Right renal pelvis (tissue), 4 donors: Measurements from ENCODE around the gene ELF3. TPM values are rescaled to one million over a fixed set of nuclear protein-coding genes. Genes with fewer than 3 reads are reported as not detected.
A peak's percentile ranks its signal among the peaks of the same experiment; 100 is the strongest.
"Not testable (repeated sequence)": the region's sequence is repeated elsewhere in the genome, so short reads cannot be mapped to it uniquely, and the experiment has no call there.

ENCODE experiments used
- DNase-seq, 4 donors: peaks; one replicate each; pipeline ENCODE4 v3.0.0-alpha.2; 2013; ENCODE audit warnings: low read depth in 4 of 4, low spot score in 3 of 4, missing footprints in 1 of 4
- polyA plus RNA-seq, 4 donors: library from polyadenylated mRNA; unstranded; fragments of 120-200 nt; gene quantifications; one replicate each; pipeline ENCODE4 v1.2.1, GENCODE V29; 2013; ENCODE audit not compliant: insufficient read length in 4 of 4

Gene ELF3
- 10 to 100 TPM; 37.3 to 98.2 (median 63.7) TPM for polyA plus RNA-seq

- DNase-seq: peak in 3 of 4 donors; percentile 83 to 88 (median 88)
Measured at GRCh38 chr1:202010180-202011015, at the start of gene ELF3. Gene ELF3 (plus strand): TSS chr1:202010587. CDS start chr1:202011137, 550 bp downstream.

DNA sequence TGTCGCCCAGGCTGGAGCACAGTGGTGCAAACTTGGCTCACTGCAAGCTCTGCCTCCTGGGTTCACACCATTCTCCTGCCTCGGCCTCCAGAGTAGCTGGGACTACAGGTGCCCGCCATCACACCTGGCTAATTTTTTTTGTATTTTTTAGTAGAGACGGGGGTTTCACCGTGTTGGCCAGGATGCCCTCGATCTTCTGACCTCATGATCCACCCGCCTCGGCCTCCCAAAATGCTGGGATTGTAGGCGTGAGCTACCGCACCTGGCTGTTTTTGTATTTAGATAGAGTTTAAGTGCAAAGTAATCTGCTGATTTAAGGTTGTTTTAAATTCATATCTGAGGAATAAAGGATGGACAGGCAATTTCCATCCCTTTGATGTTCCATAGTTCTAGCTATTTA lies 48.0 kb upstream of the ELF3 start:
- DNase-seq: not testable (repeated sequence)

DNA sequence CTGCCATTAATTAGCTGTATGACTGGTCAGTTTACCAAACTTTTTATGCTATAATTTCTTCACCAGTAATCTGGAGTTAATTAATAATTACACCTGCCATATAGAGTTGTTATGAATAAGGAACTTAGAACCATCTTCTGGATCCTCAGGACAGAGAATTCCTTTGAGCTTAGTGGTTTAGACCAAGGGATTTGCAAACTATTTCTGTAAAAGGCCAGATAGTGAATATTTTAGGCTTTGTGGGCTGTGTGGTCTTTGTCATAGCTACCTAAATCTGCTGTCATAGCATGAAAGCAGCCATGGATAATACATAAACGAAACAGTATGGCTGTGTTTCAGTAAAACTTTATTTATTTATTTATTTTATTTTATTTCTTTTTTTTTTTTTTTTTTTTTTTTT lies 46.1 kb upstream of the ELF3 start:
- no peak for DNase-seq

GRCh38 chr1:201966171-201966570 lies 44.2 kb upstream of the ELF3 start:
- DNase-seq: no peak

- no peak for DNase-seq
Measured at GRCh38 chr1:201968202-201968925, 42.0 kb upstream of the ELF3 start.

DNA sequence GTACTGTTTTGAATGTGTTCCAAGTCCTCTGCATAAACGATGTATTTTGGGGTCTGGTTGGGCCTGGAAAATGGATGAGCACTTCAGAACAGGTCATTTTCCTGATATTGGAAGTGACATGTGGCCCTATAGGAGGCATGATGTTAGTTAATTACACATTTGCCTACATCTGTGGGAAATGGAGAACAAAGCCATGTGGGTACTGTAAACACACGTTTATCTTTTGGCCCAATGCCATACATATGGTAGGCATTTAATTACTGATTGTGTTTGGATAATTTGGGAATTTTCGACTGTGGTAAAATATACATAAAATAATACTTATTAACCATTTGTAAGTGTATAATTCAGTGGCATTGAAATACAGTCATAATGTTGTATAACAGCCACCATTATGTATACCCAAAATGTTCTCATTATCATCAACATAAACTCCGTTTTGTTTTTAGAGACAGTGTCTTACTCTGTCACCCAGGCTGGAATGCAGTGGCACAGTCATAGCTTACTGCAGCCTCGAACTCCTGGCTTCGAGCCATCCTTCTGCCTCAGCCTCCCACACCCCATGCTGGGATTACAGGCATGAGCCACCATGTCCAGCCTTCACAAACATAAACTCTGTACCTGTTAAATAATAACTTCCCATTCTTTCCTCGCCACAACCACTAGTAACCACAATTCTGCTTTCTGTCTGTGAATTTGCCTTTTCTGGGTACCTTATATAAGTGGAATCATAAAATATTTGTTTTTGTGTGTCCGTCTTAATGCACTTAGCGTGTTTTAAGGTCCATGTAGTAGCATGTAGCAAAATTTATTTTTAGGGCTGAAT lies 39.8 kb upstream of the ELF3 start:
- no peak for DNase-seq

- peak in 3 of 4 donors; percentile 40 to 52 (median 47) for DNase-seq
Measured at GRCh38 chr1:201982082-201982622, 28.2 kb upstream of the ELF3 start.

GRCh38 chr1:201982623-201983379 lies 27.6 kb upstream of the ELF3 start, which contains the start of gene RNPEP:
Gene RNPEP (plus strand): TSS chr1:201982648. CDS start chr1:201982667, 19 bp downstream.
- DNase-seq: peak; percentile 31 to 58 (median 46)

- peak in 1 of 4 donors; percentile 14 for DNase-seq
Measured at GRCh38 chr1:201983380-201983805, 27.0 kb upstream of the ELF3 start.

GRCh38 chr1:201984446-201984845 lies 25.9 kb upstream of the ELF3 start:
- DNase-seq: no peak

GRCh38 chr1:201985355-201985754 lies 25.0 kb upstream of the ELF3 start:
- DNase-seq: no peak

DNA sequence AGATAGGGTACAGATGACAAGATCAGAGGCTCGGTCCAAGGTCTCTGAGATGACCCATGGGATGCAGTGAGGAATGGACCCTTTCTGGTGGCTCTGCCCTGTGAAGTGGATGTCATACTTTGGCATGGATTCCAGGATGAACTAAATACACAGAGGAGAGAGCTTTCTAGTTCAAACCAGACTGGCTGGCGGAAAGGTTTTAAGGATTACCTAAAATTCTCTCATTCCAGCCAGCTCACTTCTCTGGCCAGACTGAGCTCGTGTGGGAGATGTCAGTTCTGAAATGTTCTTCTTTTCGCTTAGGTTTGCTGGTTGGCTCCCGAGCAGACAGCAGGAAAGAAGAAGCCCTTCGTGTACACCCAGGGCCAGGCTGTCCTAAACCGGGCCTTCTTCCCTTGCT lies 21.8 kb upstream of the ELF3 start:
- no peak for DNase-seq

DNA sequence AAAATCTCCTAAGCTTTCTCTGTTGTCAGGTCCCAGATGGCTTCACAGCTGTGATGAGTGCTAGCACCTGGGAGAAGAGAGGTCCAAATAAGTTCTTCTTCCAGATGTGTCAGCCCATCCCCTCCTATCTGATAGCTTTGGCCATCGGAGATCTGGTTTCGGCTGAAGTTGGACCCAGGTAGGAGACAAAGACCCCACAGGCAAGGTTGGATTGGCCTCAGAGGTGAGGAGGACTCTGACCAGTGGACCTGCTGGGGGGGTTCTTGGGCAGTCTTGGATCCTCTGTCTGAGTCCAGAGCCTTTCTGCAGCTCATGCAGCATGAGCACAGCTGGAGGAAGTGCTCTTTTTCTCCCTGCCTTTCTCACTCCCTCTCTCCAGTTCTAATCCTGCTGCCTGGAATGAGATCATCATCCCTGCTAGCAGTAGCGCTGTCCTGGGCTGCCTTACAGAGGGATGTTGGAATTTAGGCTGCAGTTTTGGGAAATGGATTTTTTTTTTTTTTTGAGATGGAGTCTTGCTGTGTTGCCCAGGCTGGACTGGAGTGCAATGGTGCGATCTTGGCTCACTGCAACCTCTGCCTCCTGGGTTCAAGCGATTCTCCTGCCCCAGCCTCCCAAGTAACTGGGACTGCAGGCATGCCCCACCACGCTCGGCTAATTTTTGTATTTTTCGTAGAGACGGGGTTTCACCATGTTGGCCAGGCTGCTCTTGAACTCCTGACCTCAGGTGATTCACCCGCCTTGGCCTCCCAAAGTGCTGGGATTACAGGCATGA lies 20.8 kb upstream of the ELF3 start:
- DNase-seq: no peak

- no peak for DNase-seq
Measured at GRCh38 chr1:201990427-201990826, 20.0 kb upstream of the ELF3 start.

DNA sequence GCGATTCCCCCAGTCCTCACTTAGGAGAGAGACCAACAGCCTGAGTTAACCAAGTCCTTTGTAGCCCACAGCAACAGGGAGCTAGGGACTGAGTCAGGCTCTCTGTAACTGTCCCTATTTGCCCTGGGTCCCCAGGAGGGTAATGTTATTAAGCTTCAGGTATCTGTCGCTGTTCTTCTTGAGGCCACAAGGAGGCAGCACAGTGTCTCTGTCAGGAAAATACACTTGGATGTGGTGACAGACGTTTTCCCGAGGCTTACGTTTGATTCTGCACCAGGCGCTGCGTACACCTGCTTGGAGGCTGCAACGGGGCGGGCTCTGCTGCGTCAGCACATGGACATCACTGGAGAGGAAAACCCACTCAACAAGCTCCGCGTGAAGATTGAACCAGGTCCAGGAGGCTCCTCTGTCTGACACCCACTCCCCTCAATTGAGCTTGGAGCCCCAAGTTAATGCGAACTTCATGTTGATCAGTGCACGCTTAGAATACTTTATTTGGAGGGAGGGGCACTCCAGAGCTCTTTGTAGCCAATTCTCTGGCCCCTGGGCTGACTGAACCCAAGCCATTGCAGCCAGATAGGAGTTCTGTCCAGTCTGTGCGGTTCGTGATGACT lies 10.7 kb upstream of the ELF3 start:
- DNase-seq: no peak

DNA sequence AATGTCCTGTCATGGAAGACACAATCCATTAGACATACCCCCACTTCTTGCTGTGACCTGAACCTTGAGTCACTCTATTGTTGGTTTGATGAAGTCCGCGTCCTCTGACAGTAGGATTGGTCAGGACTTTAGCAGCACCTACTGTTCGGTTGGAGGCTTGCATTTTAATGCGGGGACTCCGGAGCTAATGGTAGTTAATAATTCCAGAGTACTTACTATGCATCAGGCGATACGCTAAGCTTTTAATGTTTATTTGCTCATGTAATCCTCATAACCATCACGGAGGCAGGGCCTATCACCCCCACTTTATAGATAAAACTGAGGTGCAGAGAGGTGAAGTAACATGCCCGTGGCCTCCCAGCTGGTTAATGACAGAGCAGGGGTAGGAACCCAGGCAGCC lies 7.9 kb upstream of the ELF3 start:
- no peak for DNase-seq

DNA sequence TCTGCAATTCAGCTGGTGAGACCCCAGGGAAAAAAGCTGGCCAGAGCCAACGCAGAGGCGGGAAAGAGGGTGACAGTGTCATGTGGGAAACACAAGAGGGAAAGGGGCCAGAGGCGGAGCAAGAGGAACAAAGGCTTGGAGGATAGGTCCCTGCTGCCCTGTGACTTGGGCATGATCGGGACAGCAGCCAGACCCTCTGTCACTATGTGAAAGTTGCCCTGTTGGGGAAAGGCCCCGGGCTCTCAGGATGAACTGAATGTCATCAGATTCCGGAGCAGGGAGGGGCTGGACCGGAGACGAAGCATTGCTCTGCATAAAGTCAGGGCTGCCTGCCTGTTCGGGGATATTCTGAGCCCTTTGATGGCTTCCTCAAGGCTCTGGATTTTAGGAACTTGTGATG lies 5.7 kb upstream of the ELF3 start:
- DNase-seq: no peak

GRCh38 chr1:202005958-202006357 lies 4.4 kb upstream of the ELF3 start:
- DNase-seq: no peak

DNA sequence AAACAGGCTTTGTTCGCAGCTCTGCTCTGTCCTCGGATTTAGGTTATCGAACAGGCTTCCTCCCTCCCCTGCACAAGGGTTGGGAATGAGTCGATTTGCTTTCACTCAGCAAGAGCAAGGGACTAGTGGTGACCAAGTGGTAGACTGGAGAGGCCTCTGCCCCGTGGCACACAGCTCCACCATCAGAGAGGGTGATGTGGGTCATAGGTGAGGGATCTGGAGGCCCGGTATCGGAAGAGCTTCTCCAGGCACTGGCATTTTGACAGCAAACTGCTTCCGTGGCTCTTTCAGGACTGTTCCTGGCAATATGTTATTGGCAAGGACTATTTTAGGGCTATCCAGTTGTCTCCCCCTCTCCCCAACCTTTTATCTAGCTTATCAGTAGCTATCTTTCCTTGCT lies 3.1 kb upstream of the ELF3 start:
- no peak for DNase-seq
